ENCODE results near the gene CUEDC1.
"Not testable (repeated sequence)": the region's sequence is repeated elsewhere in the genome, so short reads cannot be mapped to it uniquely, and the experiment has no call there.

CUEDC1 gene

DNA sequence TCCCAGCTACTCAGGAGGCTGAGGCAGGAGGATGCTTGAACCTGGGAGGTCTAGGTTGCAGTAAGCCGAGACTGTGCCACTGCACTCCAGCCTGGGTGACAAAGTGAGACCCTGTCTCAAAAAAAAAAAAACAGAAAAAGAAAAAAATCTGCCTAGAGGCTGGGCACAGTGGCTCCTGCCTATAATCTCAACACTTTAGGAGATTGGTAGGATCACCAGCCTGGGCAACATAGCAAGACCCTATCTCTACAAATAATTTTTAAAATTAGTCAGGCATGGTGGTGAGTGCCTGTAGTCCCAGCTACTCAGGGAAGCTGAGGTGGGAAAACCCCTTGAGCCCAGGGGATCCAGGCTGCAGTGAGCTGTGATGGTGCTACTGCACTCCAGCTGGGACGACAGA is 17.7 kb downstream of the CUEDC1 start:
- no peak for DNase-seq

GRCh38 chr17:57935833-57936807 is 19.1 kb downstream of the CUEDC1 start:
- no peak for DNase-seq

GRCh38 chr17:57931488-57932137 is 23.6 kb downstream of the CUEDC1 start:
- DNase-seq = no peak

DNA sequence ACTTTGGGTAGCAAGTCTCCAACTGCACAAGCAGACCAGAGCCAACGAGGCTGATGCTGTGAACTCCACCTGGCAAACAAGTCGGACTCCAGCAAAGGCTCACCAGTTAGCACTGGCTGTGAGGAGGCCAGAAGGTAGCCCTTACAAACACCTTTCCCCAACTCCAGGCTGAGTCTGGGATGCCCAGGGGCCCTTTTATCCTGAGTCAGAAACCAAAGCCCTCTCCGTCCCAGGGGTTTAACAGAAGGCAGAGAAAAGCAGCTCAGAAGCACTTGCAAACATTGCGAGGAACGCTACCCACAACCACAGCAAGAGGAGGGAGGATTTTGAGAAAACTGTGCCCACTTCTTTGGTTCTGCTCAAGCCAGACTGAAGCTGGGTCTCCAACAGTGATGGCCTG is 25.0 kb downstream of the CUEDC1 start:
- DNase-seq = no peak

- no peak for DNase-seq
Observed at GRCh38 chr17:57929386-57929785, 25.8 kb downstream of the CUEDC1 start.

GRCh38 chr17:57928928-57929327 is 26.3 kb downstream of the CUEDC1 start:
- DNase-seq = no peak

DNA sequence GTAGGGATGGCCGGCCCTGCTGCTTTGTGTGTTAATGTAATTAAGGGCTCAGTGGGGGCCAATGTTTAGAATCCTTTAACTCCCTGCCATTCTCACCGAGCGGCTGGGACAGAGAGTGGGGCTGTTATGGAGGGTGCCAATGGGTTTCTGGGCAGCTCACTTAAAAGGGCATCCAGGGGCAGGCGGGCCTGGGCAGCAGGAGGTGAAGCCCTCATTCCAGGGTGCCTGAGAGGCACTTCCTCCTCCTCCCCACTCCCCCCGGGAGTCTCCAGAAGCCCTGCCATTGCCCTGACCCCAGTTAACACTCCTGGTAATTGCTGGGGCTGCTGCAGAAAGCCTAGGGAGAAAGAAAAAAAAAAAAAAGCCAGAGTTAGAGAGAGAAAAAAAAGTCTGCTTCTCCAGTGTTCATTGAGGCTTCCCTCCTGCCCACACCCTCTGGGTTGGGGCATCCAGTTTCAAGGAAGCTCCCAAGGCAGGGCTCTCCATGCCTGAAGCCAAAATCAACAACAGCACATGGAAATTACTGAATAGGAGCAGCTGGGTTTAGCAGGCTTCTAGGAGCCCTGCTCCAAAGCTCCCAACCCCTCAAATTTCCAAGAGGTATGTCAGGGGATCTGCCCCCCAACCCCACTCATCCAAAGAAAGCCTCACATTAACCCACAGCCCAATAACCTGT is 28.0 kb downstream of the CUEDC1 start:
- no peak for DNase-seq

DNA sequence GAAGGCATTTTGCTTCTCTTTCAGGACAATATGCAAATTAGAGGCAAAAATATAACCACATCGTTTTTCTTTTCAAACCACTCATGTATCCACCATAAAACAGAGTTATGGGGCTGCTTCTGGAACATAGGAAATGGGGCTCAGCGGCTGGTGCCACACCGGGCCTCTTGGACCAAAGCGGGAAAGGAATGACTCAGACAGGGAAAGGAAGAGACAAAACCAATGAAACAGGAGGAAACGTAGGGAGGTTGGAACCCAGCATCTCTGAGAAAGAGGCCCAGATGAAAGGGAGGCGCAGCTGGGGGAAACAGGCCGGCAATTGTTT is 28.5 kb downstream of the CUEDC1 start:
- no peak for DNase-seq

DNA sequence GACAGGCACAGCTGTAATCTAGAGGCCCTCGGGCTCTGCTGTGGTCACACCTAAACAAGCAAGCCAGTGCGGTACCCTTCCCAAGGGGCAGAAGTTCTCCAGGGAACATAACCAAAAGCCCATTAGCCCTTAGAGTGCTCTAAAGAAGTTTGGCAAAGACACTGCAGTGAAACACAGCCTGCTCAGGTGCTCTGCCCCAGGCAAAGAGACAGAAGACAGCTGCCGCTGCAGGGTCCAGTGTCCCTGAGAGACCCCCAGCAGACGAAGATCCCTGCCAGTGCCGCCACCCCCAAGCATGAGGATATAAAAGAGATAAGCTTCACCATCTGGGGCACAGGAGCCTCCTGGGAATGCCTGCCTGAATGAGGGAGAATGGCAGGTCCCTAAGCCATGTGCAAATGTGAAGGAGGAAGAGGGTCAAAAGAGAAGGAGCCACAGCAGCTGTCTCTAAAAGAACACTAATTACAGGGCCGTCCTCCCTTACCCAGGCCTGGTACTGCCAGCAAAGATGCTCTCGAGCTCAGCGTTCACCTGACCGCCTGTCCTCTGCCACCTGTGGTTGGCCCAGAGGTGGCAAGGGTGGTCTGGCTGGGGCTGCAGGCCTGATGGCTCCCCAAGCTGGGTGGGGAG is 29.7 kb downstream of the CUEDC1 start:
- no peak for DNase-seq

DNA sequence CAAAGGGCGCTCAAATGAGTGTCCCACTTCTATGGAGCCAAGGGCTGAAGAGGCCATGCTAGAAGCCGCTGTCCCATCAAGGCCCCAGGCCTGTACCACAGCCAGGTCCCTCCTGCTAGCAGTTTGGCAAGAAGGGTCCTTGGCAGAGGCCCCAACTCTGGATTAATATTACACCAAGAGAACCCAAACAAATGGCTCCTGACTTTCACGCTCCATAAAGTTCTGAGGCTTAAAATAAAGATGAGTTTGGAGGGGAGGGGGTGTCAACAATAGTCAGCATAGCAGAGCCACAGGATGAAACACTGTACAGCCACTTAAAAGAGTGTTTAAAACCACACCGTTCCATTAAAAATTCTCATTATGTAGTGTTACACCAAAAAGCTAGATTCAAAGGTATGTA is 30.5 kb downstream of the CUEDC1 start:
- no peak for DNase-seq

DNA sequence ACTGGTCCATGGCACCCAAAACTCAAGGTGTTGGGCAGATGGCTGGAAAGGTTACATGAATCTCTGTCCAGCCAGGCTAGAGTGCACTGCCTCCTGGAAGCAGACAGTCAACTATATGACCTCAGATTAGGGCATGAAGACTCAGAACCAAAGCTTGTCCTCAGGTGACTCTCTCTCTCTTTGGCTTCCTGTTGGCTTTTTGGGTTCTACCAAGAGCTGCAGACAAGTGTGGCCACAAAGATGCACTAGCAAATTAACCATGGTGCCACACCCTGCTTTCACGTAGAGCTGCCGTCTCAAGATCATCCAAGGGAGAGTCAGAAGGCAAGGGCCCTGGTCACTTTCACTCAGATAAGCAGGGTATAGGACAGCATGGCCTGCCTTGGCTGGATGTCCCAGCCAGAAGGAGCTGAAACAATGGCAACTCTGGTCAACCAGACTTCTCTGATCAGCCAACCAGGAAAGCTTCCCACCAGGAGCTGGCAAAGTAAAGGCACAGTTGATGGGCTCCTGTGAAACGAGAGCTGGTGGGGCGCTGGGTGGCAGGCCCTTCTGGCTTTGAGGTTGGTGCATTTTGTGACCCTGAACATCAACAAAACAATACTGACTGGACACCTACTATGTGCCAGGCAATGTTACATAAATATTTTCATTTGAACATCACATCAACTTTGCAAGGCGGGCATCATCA is 31.9 kb downstream of the CUEDC1 start:
- no peak for DNase-seq

GRCh38 chr17:57922745-57923144 is 32.5 kb downstream of the CUEDC1 start:
- not testable (repeated sequence) for DNase-seq

- DNase-seq = no peak
Observed at GRCh38 chr17:57920916-57921703, 34.1 kb downstream of the CUEDC1 start.

DNA sequence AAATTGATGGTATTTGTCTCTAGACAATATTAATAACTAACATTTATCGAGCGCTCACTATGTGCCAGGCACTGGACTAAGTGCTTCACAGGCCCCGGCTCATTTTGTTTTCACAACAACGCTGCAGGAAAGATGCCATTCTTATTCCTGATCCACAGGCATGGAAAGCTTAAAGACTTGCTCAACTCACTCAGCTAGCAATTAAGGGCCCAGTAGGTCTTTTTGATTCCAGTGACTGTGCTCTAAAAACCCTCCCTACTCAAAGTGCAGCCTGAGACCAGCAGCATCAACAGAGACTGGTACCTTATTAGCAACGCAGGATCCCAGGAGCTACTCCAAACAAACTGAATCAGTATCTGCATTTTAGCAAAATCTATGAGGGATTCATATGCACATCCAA is 35.3 kb downstream of the CUEDC1 start:
- DNase-seq = no peak

DNA sequence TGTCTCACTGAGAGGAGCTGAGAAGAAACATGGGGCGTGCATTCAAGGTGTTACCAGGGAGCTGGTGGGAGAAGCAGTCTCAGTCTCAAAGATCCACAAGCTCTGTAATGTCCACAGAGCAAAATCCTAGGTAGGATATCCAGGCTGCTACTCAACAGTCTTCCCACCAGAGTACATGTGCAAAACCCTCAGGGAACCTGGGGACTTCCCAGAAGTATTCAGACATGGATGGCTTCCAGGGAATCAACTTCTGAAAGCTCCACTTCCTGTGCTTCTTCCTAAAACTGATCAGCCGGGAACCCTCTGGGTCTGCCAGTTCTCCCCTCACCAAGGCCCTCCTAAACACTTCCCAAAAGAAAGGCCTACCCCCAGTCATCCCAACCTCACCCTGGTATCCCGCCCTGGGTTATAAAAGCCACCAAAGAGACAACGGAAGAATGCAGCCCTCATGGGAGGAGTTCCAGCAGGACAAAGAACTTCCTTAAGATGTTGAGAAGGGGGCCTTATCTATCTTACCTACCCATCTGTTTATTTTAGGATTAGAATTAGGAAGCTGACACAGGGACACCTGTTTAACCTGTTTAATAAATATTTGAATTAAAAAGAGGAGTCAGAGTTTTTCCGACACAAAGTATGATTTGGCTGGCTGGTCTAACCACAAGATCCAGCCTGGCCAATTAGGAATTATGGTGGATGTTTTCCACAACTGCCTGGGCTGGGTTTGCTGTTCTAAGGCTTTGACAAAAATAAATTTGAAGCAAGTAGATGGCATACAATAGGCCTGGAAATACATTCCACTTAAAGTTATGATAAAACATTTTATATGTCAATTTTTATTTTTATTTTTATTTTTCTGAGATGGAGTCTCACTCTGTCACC is 37.0 kb downstream of the CUEDC1 start:
- DNase-seq = no peak

GRCh38 chr17:57916925-57917858 is 38.0 kb downstream of the CUEDC1 start:
- DNase-seq = peak; percentile 15

DNA sequence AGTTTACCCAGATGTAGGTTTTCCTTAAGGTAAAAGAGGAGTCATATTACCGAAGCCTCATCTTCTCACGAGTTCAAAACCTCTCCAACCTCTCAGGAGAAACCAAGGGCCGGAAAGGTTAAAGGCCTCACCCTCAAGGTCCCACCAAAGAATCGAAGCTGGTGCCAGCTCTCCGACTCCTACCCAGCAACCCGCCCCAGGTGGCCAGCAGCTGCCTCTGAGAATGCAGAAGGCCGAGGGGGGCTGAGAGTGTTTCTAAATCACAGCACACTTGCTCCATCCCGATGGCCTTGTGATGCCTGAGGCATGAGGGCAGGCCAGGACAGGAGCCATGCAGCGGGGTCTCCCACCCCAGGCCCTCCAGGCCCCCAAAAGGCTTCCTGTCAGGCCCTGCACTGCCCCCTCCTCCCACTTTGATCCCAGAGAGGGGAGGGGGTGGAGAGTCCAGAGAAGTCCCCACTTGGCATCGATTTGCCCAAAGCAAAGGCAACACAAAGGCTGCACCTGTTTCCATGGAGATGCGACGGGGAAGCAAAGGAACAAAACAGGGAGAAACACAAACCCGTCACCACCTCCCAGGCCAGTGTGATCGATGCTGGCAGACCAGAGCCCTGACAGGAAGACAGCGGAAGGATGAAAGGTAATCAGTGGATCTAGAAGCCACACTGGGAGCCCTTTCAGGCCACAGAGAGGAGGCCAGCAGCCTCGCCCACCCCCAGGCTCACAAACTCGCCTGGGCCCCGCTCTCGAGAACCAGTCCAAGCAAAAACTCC is 39.0 kb downstream of the CUEDC1 start:
- DNase-seq = no peak

GRCh38 chr17:57915544-57915943 is 39.7 kb downstream of the CUEDC1 start:
- no peak for DNase-seq
